ACC112 (cell line): ENCODE results near the gene PRSS22.

ENCODE experiments used
- H2AFZ ChIP-seq: fragments of 200-600 bp; sonication (generic); one replicate; pipeline ENCODE4 v1.6.0; 2017; ENCODE audit warnings: antibody characterized with exemption, low read length; ENCODE audit not compliant: unreplicated experiment
- H3K27ac ChIP-seq: fragments of 200-600 bp; sonication (generic); 2 replicates; pipeline ENCODE4 v1.5.1; 2014; ENCODE audit warnings: low read depth, mild to moderate bottlenecking, antibody characterized with exemption, low read length, moderate library complexity
- H3K27me3 ChIP-seq: fragments of 200-600 bp; sonication (generic); 2 replicates; pipeline ENCODE4 v1.6.1; 2014; ENCODE audit warnings: mild to moderate bottlenecking, antibody characterized with exemption, low read length, moderate library complexity, mixed read lengths; ENCODE audit not compliant: insufficient read depth
- H3K36me3 ChIP-seq: fragments of 200-600 bp; sonication (generic); 2 replicates; pipeline ENCODE4 v1.6.1; 2016; ENCODE audit warnings: mild to moderate bottlenecking, antibody characterized with exemption, low read length, moderate library complexity, mixed read lengths; ENCODE audit not compliant: insufficient read depth
- H3K4me1 ChIP-seq: fragments of 200-600 bp; sonication (generic); one replicate; pipeline ENCODE4 v1.6.1; 2016; ENCODE audit warnings: low read length, mixed read lengths; ENCODE audit not compliant: insufficient read depth, unreplicated experiment, control insufficient read depth
- H3K4me3 ChIP-seq: fragments of 200-600 bp; sonication (generic); 2 replicates; pipeline ENCODE4 v1.5.1; 2014; ENCODE audit warnings: mild to moderate bottlenecking, low read depth, low read length
- H3K79me2 ChIP-seq: fragments of 200-600 bp; sonication (generic); one replicate; pipeline ENCODE4 v1.6.0; 2016; ENCODE audit warnings: low read length; ENCODE audit not compliant: control insufficient read depth, unreplicated experiment, insufficient read depth

Gene PRSS22

GRCh38 chr16:2846511-2847310, 11.3 kb downstream of the PRSS22 start:
- Histone ChIP-seq H3K79me2 (no peaks in the 10 kb centered on the region), H2AFZ (no peak overlapping the region), H3K4me1 (no peaks in the 10 kb centered on the region), H3K4me3 (no peak overlapping the region), H3K36me3 (no peaks in the 10 kb centered on the region), H3K27ac (no peak overlapping the region), H3K27me3 (0 out of 2 replicates have a peak, but pooled peaks cover 8% of the 10 kb centered on the region)

- no peak overlapping the region for H2AFZ ChIP-seq
- H3K27ac ChIP-seq, result no peak overlapping the region
- no peak overlapping the region for H3K4me3 ChIP-seq
- H3K4me1 ChIP-seq, result no peaks in the 10 kb centered on the region
- H3K36me3 ChIP-seq, result no peaks in the 10 kb centered on the region
- H3K79me2 ChIP-seq, result no peaks in the 10 kb centered on the region
- 0 out of 2 replicates have a peak, but pooled peaks cover 5% of the 10 kb centered on the region for H3K27me3 ChIP-seq
Measured at GRCh38 chr16:2845116-2845515, 12.9 kb downstream of the PRSS22 start.

- Histone ChIP-seq H3K36me3 (no peaks in the 10 kb centered on the region), H3K79me2 (no peaks in the 10 kb centered on the region), H2AFZ (no peak overlapping the region), H3K27me3 (no peaks in the 10 kb centered on the region), H3K4me1 (no peaks in the 10 kb centered on the region), H3K4me3 (no peak overlapping the region), H3K27ac (no peak overlapping the region)
Measured at GRCh38 chr16:2843526-2843925, 14.4 kb downstream of the PRSS22 start.

GRCh38 chr16:2842340-2843000, 15.5 kb downstream of the PRSS22 start:
- Histone ChIP-seq H3K4me3 (no peak overlapping the region), H3K36me3 (no peaks in the 10 kb centered on the region), H3K27ac (no peak overlapping the region), H2AFZ (no peak overlapping the region), H3K79me2 (no peaks in the 10 kb centered on the region), H3K4me1 (no peaks in the 10 kb centered on the region), H3K27me3 (no peaks in the 10 kb centered on the region)

- Histone ChIP-seq H3K4me1 (no peaks in the 10 kb centered on the region), H3K27ac (no peak overlapping the region), H3K36me3 (no peaks in the 10 kb centered on the region), H3K4me3 (no peak overlapping the region), H3K27me3 (no peaks in the 10 kb centered on the region), H2AFZ (no peak overlapping the region), H3K79me2 (no peaks in the 10 kb centered on the region)
Measured at GRCh38 chr16:2841606-2842339, 16.2 kb downstream of the PRSS22 start.

- Histone ChIP-seq H3K4me3 (no peak overlapping the region), H3K36me3 (no peaks in the 10 kb centered on the region), H3K4me1 (peaks cover 4% of the 10 kb centered on the region), H2AFZ (no peak overlapping the region), H3K27me3 (no peaks in the 10 kb centered on the region), H3K27ac (no peak overlapping the region), H3K79me2 (no peaks in the 10 kb centered on the region)
Measured at GRCh38 chr16:2840914-2841313, 17.1 kb downstream of the PRSS22 start.

GRCh38 chr16:2839650-2840450, 18.1 kb downstream of the PRSS22 start:
- no peaks in the 10 kb centered on the region for H3K27me3 ChIP-seq
- H3K36me3 ChIP-seq, result no peaks in the 10 kb centered on the region
- peaks cover 13% of the 10 kb centered on the region for H3K4me1 ChIP-seq
- H3K4me3 ChIP-seq, result no peak overlapping the region
- H3K79me2 ChIP-seq, result no peaks in the 10 kb centered on the region
- no peak overlapping the region for H2AFZ ChIP-seq
- H3K27ac ChIP-seq, result no peak overlapping the region

- H3K27ac ChIP-seq, result no peak overlapping the region
- no peak overlapping the region for H2AFZ ChIP-seq
- no peaks in the 10 kb centered on the region for H3K36me3 ChIP-seq
- peaks cover 13% of the 10 kb centered on the region for H3K4me1 ChIP-seq
- no peak overlapping the region for H3K4me3 ChIP-seq
- H3K79me2 ChIP-seq, result no peaks in the 10 kb centered on the region
- H3K27me3 ChIP-seq, result no peaks in the 10 kb centered on the region
Measured at GRCh38 chr16:2838928-2839327, 19.0 kb downstream of the PRSS22 start.

GRCh38 chr16:2836646-2837508, 21.1 kb downstream of the PRSS22 start:
- no peaks in the 10 kb centered on the region for H3K36me3 ChIP-seq
- no peak overlapping the region for H3K27ac ChIP-seq
- no peaks in the 10 kb centered on the region for H3K27me3 ChIP-seq
- H3K79me2 ChIP-seq, result no peaks in the 10 kb centered on the region
- no peak overlapping the region for H2AFZ ChIP-seq
- no peak overlapping the region for H3K4me3 ChIP-seq
- peaks cover 13% of the 10 kb centered on the region for H3K4me1 ChIP-seq
